ENCODE results near the gene RGS1. TPM values are rescaled to one million over a fixed set of nuclear protein-coding genes. Genes with fewer than 3 reads are reported as not detected.

RGS1 gene
- total RNA-seq, 1 experiment from 2014 or later = not detected

GRCh38 chr1:192601567-192601966 is 26.0 kb downstream of the RGS1 start:
- Histone ChIP-seq H3K27me3 (ENCODE audit: insufficient read depth, low read length) (no peaks in the 10 kb centered on the region), H4K91ac (ENCODE audit: insufficient read length, low read depth, low read length) (no peak overlapping the region), H3K23me2 (ENCODE audit: insufficient read length, low read depth, low read length, poor library complexity, severe bottlenecking) (no peaks in the 10 kb centered on the region), H2AFZ (ENCODE audit: low read length) (no peak overlapping the region), H3K23ac (ENCODE audit: insufficient read length, low read depth, low read length) (no peak overlapping the region), H2BK120ac (ENCODE audit: low read depth, low read length, poor library complexity, severe bottlenecking) (no peak overlapping the region), H3K14ac (ENCODE audit: insufficient read depth, low read length) (no peak overlapping the region), H3K79me2 (ENCODE audit: insufficient read depth, low read length) (no peaks in the 10 kb centered on the region), H4K8ac (replicated peaks; ENCODE audit: insufficient read length, low read depth, low read length) (no peak overlapping the region), H3K27ac (ENCODE audit: insufficient read length, low read depth, low read length) (no peak overlapping the region), H2BK15ac (ENCODE audit: low read depth, low read length) (no peak overlapping the region), H2BK5ac (ENCODE audit: insufficient read length, low read length) (no peak overlapping the region), H3K4me2 (ENCODE audit: insufficient read depth, insufficient read length, low read length) (no peak overlapping the region), H3T11ph (ENCODE audit: low read length) (no peak overlapping the region), H3K79me1 (ENCODE audit: insufficient read depth, low read depth, low read length, poor library complexity, severe bottlenecking) (no peaks in the 10 kb centered on the region), H3K9me3 (ENCODE audit: control insufficient read depth, low read depth, low read length) (no peaks in the 10 kb centered on the region), H2AK5ac (ENCODE audit: insufficient read length, low read length) (no peak overlapping the region), H2BK20ac (ENCODE audit: low read depth, low read length, poor library complexity, severe bottlenecking) (no peak overlapping the region), H2BK12ac (ENCODE audit: insufficient read length, low read depth, low read length) (no peak overlapping the region), H3K4me1 (ENCODE audit: insufficient read depth, low read length) (no peaks in the 10 kb centered on the region), H4K5ac (ENCODE audit: insufficient read length, low read depth, low read length) (no peak overlapping the region), H3K4ac (ENCODE audit: low read depth, low read length) (no peak overlapping the region), H3K56ac (ENCODE audit: insufficient read length, low read depth, low read length) (no peak overlapping the region), H4K20me1 (ENCODE audit: control insufficient read depth, insufficient read depth, insufficient read length) (no peaks in the 10 kb centered on the region), H3K18ac (ENCODE audit: insufficient read length, low read depth, low read length) (no peak overlapping the region), H3K9ac (ENCODE audit: extremely low read depth, insufficient read length, low read length) (no peak overlapping the region)
- H3K4me3 Mint-ChIP-seq = no peak overlapping the region
- no peaks in the 10 kb centered on the region for H3K4me1 Mint-ChIP-seq
- H3K27ac Mint-ChIP-seq = no peak overlapping the region
- H3K9me3 Mint-ChIP-seq = no peaks in the 10 kb centered on the region
- H3K27me3 Mint-ChIP-seq (ENCODE audit: low read depth) = no peaks in the 10 kb centered on the region
- no peak for TF ChIP-seq CTCF (conservative IDR thresholded peaks at IDR 0.05)
- no peaks in the 10 kb centered on the region for H3K36me3 Mint-ChIP-seq (ENCODE audit: insufficient read depth in 1 of 3, low read depth in 3 of 3)
- DNase-seq = no peak
